ENCODE data around the gene THG1L.
"Not testable (repeated sequence)": the region's sequence is repeated elsewhere in the genome, so short reads cannot be mapped to it uniquely, and the experiment has no call there.

DNA sequence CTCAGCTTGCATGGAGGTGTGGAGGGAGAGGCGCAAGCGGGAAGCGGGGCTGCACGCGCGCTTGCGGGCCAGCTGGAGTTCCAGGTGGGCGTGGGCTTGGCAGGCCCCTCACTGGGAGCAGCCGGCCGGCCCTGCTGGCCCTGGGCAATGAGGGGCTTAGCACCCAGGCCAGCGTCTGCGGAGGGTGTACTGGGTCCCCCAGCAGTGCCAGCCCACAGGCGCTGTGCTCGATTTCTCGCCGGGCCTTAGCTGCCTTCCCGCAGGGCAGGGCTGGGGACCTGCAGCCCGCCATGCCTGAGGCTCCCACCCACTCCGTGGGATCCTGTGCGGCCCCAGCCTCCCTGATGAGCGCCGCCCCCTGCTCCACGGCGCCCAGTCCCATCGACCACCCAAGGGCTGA lies 37.4 kb upstream of the THG1L start:
- TF ChIP-seq, protein P1, sequence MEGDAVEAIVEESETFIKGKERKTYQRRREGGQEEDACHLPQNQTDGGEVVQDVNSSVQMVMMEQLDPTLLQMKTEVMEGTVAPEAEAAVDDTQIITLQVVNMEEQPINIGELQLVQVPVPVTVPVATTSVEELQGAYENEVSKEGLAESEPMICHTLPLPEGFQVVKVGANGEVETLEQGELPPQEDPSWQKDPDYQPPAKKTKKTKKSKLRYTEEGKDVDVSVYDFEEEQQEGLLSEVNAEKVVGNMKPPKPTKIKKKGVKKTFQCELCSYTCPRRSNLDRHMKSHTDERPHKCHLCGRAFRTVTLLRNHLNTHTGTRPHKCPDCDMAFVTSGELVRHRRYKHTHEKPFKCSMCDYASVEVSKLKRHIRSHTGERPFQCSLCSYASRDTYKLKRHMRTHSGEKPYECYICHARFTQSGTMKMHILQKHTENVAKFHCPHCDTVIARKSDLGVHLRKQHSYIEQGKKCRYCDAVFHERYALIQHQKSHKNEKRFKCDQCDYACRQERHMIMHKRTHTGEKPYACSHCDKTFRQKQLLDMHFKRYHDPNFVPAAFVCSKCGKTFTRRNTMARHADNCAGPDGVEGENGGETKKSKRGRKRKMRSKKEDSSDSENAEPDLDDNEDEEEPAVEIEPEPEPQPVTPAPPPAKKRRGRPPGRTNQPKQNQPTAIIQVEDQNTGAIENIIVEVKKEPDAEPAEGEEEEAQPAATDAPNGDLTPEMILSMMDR (IDR thresholded peaks at IDR 0.05; ENCODE audit: low read depth, low read length) = not testable (repeated sequence)
- TF ChIP-seq EZH2phosphoT487 (IDR thresholded peaks at IDR 0.05; ENCODE audit: low read depth) = not testable (repeated sequence)

Data from OCI-LY3 (cell line).